GM23248 (cell line): ENCODE measurements around the gene SLC1A2.

Experiments used
- EZH2 ChIP-seq: fragments of 200-600 bp; sonication (generic); IDR thresholded peaks from 2 replicates; pipeline ENCODE4 v1.6.1; 2018; ENCODE audit warnings: antibody characterized with exemption, mild to moderate bottlenecking; ENCODE audit not compliant: insufficient read depth, poor library complexity, severe bottlenecking
- EZH2phosphoT487 ChIP-seq: fragments of 200-600 bp; sonication (generic); IDR thresholded peaks from 2 replicates; pipeline ENCODE4 v1.6.1; 2018; ENCODE audit warnings: antibody characterized with exemption, moderate library complexity, mild to moderate bottlenecking, low read depth; ENCODE audit not compliant: insufficient read depth

- TF ChIP-seq EZH2 = no peak
- no peak for TF ChIP-seq EZH2phosphoT487
These were observed 82.6 kb downstream of the SLC1A2 start for GRCh38 chr11:35336726-35337125.
